Keratinocyte (primary cell): Measurements from ENCODE around the gene ZSWIM2. TPM values are rescaled to one million over a fixed set of nuclear protein-coding genes. Genes with fewer than 3 reads are reported as not detected.

Source experiments
- DNase-seq: peaks from one replicate; pipeline ENCODE4 v3.0.0-alpha.2; 2011; ENCODE audit warnings: low read depth, missing footprints, low spot score
- FAIRE-seq: peaks from 2 replicates; lab custom pipeline; 2011; peaks lifted over from hg19 to GRCh38; lab: Jason Lieb, UNC
- H2AFZ ChIP-seq: 2 replicates; pipeline ENCODE4 v1.6.0; 2012; ENCODE audit warnings: low read length, control low read depth, inconsistent platforms; ENCODE audit not compliant: control insufficient read depth
- H3K27ac ChIP-seq: 2 replicates; pipeline ENCODE4 v1.5.1; 2011; ENCODE audit warnings: low read length; ENCODE audit not compliant: control insufficient read depth, insufficient read depth
- H3K27me3 ChIP-seq: 3 replicates; pipeline ENCODE4 v1.6.0; 2011; ENCODE audit warnings: low read length; ENCODE audit not compliant: control insufficient read depth, insufficient read depth; ENCODE audit errors: extremely low read depth
- H3K36me3 ChIP-seq, 2 experiments: 2 replicates in 1 of 2; 3 replicates in 1 of 2; pipeline ENCODE4 v1.5.1; 2011; ENCODE audit warnings: low read length in 2 of 2, mild to moderate bottlenecking in 1 of 2; ENCODE audit not compliant: control insufficient read depth in 2 of 2, insufficient read depth in 2 of 2; ENCODE audit errors: extremely low read depth in 1 of 2
- H3K4me1 ChIP-seq: 3 replicates; pipeline ENCODE4 v1.5.1; 2011; ENCODE audit warnings: low read length; ENCODE audit not compliant: control insufficient read depth, insufficient read depth; ENCODE audit errors: extremely low read depth
- H3K4me2 ChIP-seq: 3 replicates; pipeline ENCODE4 v1.6.0; 2011; ENCODE audit warnings: low read depth, low read length; ENCODE audit not compliant: control insufficient read depth, insufficient read depth; ENCODE audit errors: extremely low read depth
- H3K4me3 ChIP-seq, 3 experiments: fragments of 200-600 bp in 1 of 3; sonication (generic) in 1 of 3; 2 replicates in 2 of 3; 3 replicates in 1 of 3; pipeline ENCODE4 v1.5.1; 2011 to 2016; ENCODE audit warnings: low read length in 3 of 3, mild to moderate bottlenecking in 3 of 3, control low read depth in 2 of 3, inconsistent platforms in 1 of 3, low read depth in 1 of 3, mixed read lengths in 1 of 3, mixed run types in 1 of 3, moderate library complexity in 1 of 3; ENCODE audit not compliant: control insufficient read depth in 2 of 3, insufficient read depth in 2 of 3; ENCODE audit errors: extremely low read depth in 1 of 3
- H3K79me2 ChIP-seq: 2 replicates; pipeline ENCODE4 v1.6.0; 2012; ENCODE audit warnings: low read length; ENCODE audit not compliant: control insufficient read depth, insufficient read depth
- H3K9ac ChIP-seq: 3 replicates; pipeline ENCODE4 v1.6.0; 2011; ENCODE audit warnings: low read length; ENCODE audit not compliant: control insufficient read depth, insufficient read depth; ENCODE audit errors: extremely low read depth
- H3K9me1 ChIP-seq: 3 replicates; pipeline ENCODE4 v1.6.0; 2011; ENCODE audit warnings: low read length; ENCODE audit not compliant: control insufficient read depth, insufficient read depth; ENCODE audit errors: extremely low read depth
- H3K9me3 ChIP-seq: 2 replicates; pipeline ENCODE4 v1.5.1; 2012; ENCODE audit warnings: low read depth, low read length; ENCODE audit not compliant: control insufficient read depth
- H4K20me1 ChIP-seq: 3 replicates; pipeline ENCODE4 v1.6.0; 2011; ENCODE audit warnings: low read length; ENCODE audit not compliant: control insufficient read depth, insufficient read depth; ENCODE audit errors: extremely low read depth
- CTCF ChIP-seq, 3 experiments: IDR thresholded peaks in 1 of 3; conservative IDR thresholded peaks in 1 of 3; optimal IDR thresholded peaks in 1 of 3; 2 replicates in 2 of 3; 3 replicates in 1 of 3; pipeline versions ENCODE3 to v1.5.1; 2011; ENCODE audit warnings: low read length in 3 of 3, mild to moderate bottlenecking in 3 of 3, moderate library complexity in 2 of 3, control low read depth in 1 of 3, inconsistent platforms in 1 of 3; ENCODE audit not compliant: insufficient read depth in 2 of 3; ENCODE audit errors: extremely low read depth in 1 of 3
- EZH2 ChIP-seq: IDR thresholded peaks from one replicate; pipeline ENCODE4 v1.6.1; 2012; ENCODE audit warnings: inconsistent platforms, mild to moderate bottlenecking, low read length, moderate library complexity
- dilution Hi-C: fragments of 300-500 bp; cut with MboI; formaldehyde crosslinking; loops from one replicate; pipeline ENCODE4 v1.7.0; 2020; ENCODE audit warnings: low sequenced_read_pairs; ENCODE audit not compliant: extremely low pct_ligation_motif_present
- polyA plus RNA-seq, 5 experiments: library from polyadenylated mRNA; depleted of rRNA in 3 of 5; stranded (reverse) in 3 of 5; stranded (forward) in 1 of 5; unstranded in 1 of 5; fragments of >200 nt; gene quantifications; 1 replicate in 1 of 5; 2 replicates in 3 of 5; 3 replicates in 1 of 5; pipeline versions ENCODE4 v1.2.1 to v1.2.3, GENCODE V29; 2011 to 2012; ENCODE audit warnings: missing spikeins in 2 of 5, low read depth in 1 of 5, low replicate concordance in 1 of 5

The ZSWIM2 gene
- polyA plus RNA-seq, 1 donor (not counting 4 experiments of a cell fraction or from before 2014, with no cell fraction given) = not detected

DNA sequence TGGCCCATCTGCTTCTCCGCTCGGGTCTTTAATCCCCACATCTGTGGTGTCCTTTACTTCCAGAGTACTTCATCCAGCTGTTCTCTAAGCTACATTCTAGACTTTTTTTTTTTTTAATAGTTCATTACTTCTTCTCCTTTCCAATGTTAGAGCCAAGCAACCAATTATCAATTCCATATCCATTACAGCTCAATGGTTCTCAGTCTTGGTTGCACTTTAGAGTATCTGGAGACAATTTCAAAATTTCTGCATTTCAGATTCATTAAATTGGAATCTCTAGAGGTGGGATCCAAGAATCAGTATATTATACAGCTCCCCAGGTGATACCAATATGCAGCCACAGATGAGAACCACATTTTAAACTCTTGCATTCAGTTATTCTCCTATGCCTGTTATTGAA lies 43.9 kb upstream of the ZSWIM2 start:
- H3K27me3 ChIP-seq = no peaks in the 10 kb centered on the region

GRCh38 chr2:186891185-186891621 lies 42.2 kb upstream of the ZSWIM2 start:
- Histone ChIP-seq H3K9me3 (no peaks in the 10 kb centered on the region), H3K4me1 (no peaks in the 10 kb centered on the region), H2AFZ (no peak overlapping the region), H3K4me3 (no peak overlapping the region), H3K9me1 (no peaks in the 10 kb centered on the region), H3K36me3 (no peaks in the 10 kb centered on the region), H3K27ac (no peak overlapping the region), H3K9ac (no peak overlapping the region), H3K27me3 (no peaks in the 10 kb centered on the region), H3K79me2 (no peaks in the 10 kb centered on the region), H3K4me2 (no peak overlapping the region), H4K20me1 (no peaks in the 10 kb centered on the region)
- TF ChIP-seq EZH2 (no peak), CTCF (optimal IDR thresholded peaks at IDR 0.05 in 1 of 3, IDR thresholded peaks at IDR 0.05 in 1 of 3, conservative IDR thresholded peaks at IDR 0.05 in 1 of 3; ENCODE audit: extremely low read depth in 1 of 3, insufficient read depth in 2 of 3, low read length in 3 of 3) (no peak)
- dilution Hi-C loops = no loop called here
- DNase-seq = no peak
- peak; percentile 39 for FAIRE-seq

More for the DNA sequence above, 43.9 kb upstream of the ZSWIM2 start:
- DNase-seq (no peak), FAIRE-seq (no peak)
- Histone ChIP-seq H3K27ac (no peak overlapping the region), H3K36me3 (no peaks in the 10 kb centered on the region), H3K4me2 (no peak overlapping the region), H2AFZ (no peak overlapping the region), H3K4me1 (no peaks in the 10 kb centered on the region), H3K9me3 (no peaks in the 10 kb centered on the region), H3K4me3 (no peak overlapping the region), H4K20me1 (no peaks in the 10 kb centered on the region), H3K79me2 (no peaks in the 10 kb centered on the region), H3K9ac (no peak overlapping the region), H3K9me1 (no peaks in the 10 kb centered on the region)
- no peak for TF ChIP-seq EZH2
- TF ChIP-seq CTCF (optimal IDR thresholded peaks at IDR 0.05 in 1 of 3, IDR thresholded peaks at IDR 0.05 in 1 of 3, conservative IDR thresholded peaks at IDR 0.05 in 1 of 3; ENCODE audit: extremely low read depth in 1 of 3, insufficient read depth in 2 of 3, low read length in 3 of 3) = no peak
- dilution Hi-C loops = no loop called here
